Right ventricle myocardium inferior (tissue), 1 donor: Measurements from ENCODE around the gene FANCD2OS. TPM values are rescaled to one million over a fixed set of nuclear protein-coding genes. Genes with fewer than 3 reads are reported as not detected.
A peak's percentile ranks its signal among the peaks of the same experiment; 100 is the strongest.
"Not testable (repeated sequence)": the region's sequence is repeated elsewhere in the genome, so short reads cannot be mapped to it uniquely, and the experiment has no call there.

ENCODE experiments used
- ATAC-seq: fragments of 200-7000 bp; cut with Tn5 transposase; one replicate; pipeline ENCODE4 v1.9.1; 2020; ENCODE audit warnings: mild to moderate bottlenecking, moderate library complexity
- DNase-seq: peaks from one replicate; pipeline ENCODE4 v3.0.0; 2021; ENCODE audit errors: missing footprints
- intact Hi-C: fragments of 100-400 bp; cut with DNase I; formaldehyde crosslinking; loops from one replicate; pipeline ENCODE4 v1.11.0; 2022
- long read RNA-seq: library from polyadenylated mRNA; unstranded; transcript quantifications from one replicate; pipeline ENCODE4 v2.0.0, GENCODE V29; 2021
- total RNA-seq: library from RNA; stranded (reverse); fragmentation: NEBNext Ultra II Directional; extraction: Animal tissue kit (Norgen Biotek cat#: 25700); gene quantifications from one replicate; pipeline ENCODE4 v1.2.1, GENCODE V29; 2021
- donor health status: DM: no; HTN: yes; CAD: no; lungs with severe emphysema.

The FANCD2OS gene
- not detected for total RNA-seq
- long read RNA-seq = 0 reads

GRCh38 chr3:10108091-10108490 is at the start of gene FANCD2OS:
TSS of gene FANCD2OS (minus strand) at chr3:10108255. CDS start at chr3:10104774, 3,481 bp downstream.
- DNase-seq (no peak), ATAC-seq (no peak)
- intact Hi-C loops = no loop called here

GRCh38 chr3:10157031-10157430 is 49.0 kb upstream of the FANCD2OS start:
- no peak for DNase-seq
- ATAC-seq = no peak
- intact Hi-C loops = no loop called here

GRCh38 chr3:10155658-10156057 is 47.6 kb upstream of the FANCD2OS start:
- ATAC-seq (no peak), DNase-seq (no peak)
- intact Hi-C loops = no loop called here

GRCh38 chr3:10155123-10155472 is 47.0 kb upstream of the FANCD2OS start:
- DNase-seq = no peak
- intact Hi-C loops = no loop called here

GRCh38 chr3:10154335-10155122 is 46.5 kb upstream of the FANCD2OS start:
- no peak for ATAC-seq
- DNase-seq = no peak
- intact Hi-C loops = no loop called here

More at GRCh38 chr3:10155123-10155472, 47.0 kb upstream of the FANCD2OS start:
- ATAC-seq = no peak

GRCh38 chr3:10150987-10151386 is 42.9 kb upstream of the FANCD2OS start:
- DNase-seq = no peak
- no peak for ATAC-seq
- intact Hi-C loops = no loop called here

GRCh38 chr3:10149226-10149625 is 41.2 kb upstream of the FANCD2OS start:
- ATAC-seq = peak; percentile 31
- no peak for DNase-seq
- intact Hi-C loops = no loop called here

- intact Hi-C loops = no loop called here
- ATAC-seq (no peak), DNase-seq (no peak)
Observed at GRCh38 chr3:10145685-10146084, 37.6 kb upstream of the FANCD2OS start.

- ATAC-seq (no peak), DNase-seq (no peak)
- intact Hi-C loops = no loop called here
Observed at GRCh38 chr3:10142707-10143560, 34.9 kb upstream of the FANCD2OS start.

GRCh38 chr3:10140996-10141546 is 33.0 kb upstream of the FANCD2OS start:
- ATAC-seq (no peak), DNase-seq (no peak)
- intact Hi-C loops = no loop called here

GRCh38 chr3:10137178-10137577 is 29.1 kb upstream of the FANCD2OS start:
- ATAC-seq (no peak), DNase-seq (no peak)
- intact Hi-C loops = no loop called here

- intact Hi-C loops = no loop called here
- DNase-seq (no peak), ATAC-seq (no peak)
Observed at GRCh38 chr3:10136426-10137005, 28.5 kb upstream of the FANCD2OS start.

- ATAC-seq, DNase-seq, intact Hi-C loops: not testable (repeated sequence)
Observed at GRCh38 chr3:10135872-10136271, 27.8 kb upstream of the FANCD2OS start.

GRCh38 chr3:10122724-10123123 is 14.7 kb upstream of the FANCD2OS start:
- ATAC-seq (no peak), DNase-seq (no peak)
- intact Hi-C loops = no loop called here

- intact Hi-C loops = no loop called here
- ATAC-seq (no peak), DNase-seq (no peak)
Observed at GRCh38 chr3:10121064-10121463, 13.0 kb upstream of the FANCD2OS start.

- intact Hi-C loops = loop anchor here (10.0 kb wide), 1 partner anchor 105 kb away; no protein-coding TSS in a partner anchor
- ATAC-seq (no peak), DNase-seq (no peak)
Observed at GRCh38 chr3:10119376-10119775, 11.3 kb upstream of the FANCD2OS start.

GRCh38 chr3:10116928-10117327 is 8.9 kb upstream of the FANCD2OS start:
- ATAC-seq (no peak), DNase-seq (no peak)
- intact Hi-C loops = loop anchor here (10.0 kb wide), 1 partner anchor 102 kb away; no protein-coding TSS in a partner anchor

- no peak for DNase-seq
- intact Hi-C loops = loop anchor here (10.0 kb wide), 1 partner anchor 101 kb away; no protein-coding TSS in a partner anchor
- no peak for ATAC-seq
Observed at GRCh38 chr3:10116138-10116460, 8.0 kb upstream of the FANCD2OS start.
